ENCODE results near the gene HOTAIR.
A peak's percentile ranks its signal among the peaks of the same experiment; 100 is the strongest.

Gene HOTAIR

DNA sequence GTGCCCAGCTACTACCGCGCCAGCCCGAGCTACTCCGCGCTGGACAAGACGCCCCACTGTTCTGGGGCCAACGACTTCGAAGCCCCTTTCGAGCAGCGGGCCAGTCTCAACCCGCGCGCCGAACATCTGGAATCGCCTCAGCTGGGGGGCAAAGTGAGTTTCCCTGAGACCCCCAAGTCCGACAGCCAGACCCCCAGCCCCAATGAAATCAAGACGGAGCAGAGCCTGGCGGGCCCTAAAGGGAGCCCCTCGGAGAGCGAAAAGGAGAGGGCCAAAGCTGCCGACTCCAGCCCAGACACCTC, 10.9 kb upstream of the HOTAIR start:
- DNase-seq, result no peak

DNA sequence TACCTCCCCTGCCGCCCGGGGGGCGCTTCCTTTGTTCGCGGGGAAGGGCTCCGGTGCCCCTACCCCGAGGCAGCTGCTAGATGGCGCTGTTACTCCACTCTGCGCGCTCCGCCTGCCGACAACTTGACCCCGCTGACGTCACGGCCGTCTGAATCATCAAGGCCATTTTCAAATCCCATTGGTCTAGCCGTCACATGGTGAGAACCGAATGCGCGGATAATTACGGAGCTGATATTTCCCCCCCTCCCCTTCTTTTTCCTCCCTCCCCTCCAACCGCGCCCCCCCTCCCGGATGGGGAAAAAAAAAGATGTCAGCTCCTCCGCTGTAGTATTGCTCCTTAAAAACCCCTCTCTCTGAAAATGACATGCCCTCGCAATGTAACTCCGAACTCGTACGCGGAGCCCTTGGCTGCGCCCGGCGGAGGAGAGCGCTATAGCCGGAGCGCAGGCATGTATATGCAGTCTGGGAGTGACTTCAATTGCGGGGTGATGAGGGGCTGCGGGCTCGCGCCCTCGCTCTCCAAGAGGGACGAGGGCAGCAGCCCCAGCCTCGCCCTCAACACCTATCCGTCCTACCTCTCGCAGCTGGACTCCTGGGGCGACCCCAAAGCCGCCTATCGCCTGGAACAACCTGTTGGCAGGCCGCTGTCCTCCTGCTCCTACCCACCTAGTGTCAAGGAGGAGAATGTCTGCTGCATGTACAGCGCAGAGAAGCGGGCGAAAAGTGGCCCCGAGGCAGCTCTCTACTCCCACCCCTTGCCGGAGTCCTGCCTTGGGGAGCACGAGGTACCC, 10.3 kb upstream of the HOTAIR start, which contains the start of gene HOXC10:
Gene HOXC10 (plus strand): TSS at position 246 of the 791 bp plus-strand sequence. CDS start 114 bp downstream, at position 360.
- DNase-seq, result peak; percentile 82

DNA sequence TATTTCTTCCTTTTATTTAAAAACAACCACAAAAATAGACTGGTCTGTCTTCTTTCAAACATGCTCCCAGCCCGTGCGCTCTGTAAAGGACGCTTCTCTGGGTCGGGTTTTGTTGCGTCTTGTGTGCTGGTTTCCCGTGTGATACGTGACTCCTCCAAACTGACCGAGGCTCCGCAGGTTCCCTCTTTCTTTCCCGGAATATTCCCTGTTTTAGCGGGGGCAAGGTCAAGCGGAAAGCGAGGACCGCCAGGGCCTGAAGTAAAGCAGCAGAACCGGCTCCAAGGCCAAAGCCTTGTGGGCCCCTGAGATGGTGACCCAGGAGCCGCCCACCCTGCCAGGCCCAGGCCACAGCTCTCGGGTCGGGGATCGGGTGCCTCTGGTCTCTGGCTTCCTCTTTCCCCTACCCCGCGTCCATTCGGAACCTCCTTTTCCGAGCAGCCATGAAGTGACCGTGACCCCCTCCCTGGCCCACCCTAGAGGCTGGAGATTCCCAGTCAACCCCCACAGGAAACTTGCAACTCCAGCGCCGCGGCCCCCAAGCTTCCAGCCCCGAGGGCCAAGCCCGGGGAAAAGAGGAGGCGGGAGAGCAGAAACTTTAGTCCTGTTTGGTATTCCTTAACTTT, 9.3 kb upstream of the HOTAIR start:
- no peak for DNase-seq

DNA sequence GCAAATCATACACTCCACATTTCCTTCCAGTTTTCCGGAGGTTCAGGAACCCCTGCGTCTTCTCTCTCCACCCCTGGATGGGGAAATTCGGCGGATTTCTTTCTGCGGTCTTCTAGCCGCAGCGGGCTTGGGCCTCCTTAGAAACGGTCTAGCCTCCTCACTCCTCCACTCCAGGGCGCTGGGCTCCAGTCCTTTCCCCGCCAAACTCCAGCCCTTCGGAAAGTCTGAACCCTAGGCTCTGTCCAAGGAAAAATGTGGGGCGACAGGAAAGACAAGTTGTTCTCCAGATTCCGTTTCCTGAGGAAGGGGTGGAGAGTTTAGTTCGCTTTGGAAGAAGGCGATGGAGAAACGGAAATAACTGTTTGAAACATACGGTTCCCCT, 8.8 kb upstream of the HOTAIR start:
- no peak for DNase-seq

DNA sequence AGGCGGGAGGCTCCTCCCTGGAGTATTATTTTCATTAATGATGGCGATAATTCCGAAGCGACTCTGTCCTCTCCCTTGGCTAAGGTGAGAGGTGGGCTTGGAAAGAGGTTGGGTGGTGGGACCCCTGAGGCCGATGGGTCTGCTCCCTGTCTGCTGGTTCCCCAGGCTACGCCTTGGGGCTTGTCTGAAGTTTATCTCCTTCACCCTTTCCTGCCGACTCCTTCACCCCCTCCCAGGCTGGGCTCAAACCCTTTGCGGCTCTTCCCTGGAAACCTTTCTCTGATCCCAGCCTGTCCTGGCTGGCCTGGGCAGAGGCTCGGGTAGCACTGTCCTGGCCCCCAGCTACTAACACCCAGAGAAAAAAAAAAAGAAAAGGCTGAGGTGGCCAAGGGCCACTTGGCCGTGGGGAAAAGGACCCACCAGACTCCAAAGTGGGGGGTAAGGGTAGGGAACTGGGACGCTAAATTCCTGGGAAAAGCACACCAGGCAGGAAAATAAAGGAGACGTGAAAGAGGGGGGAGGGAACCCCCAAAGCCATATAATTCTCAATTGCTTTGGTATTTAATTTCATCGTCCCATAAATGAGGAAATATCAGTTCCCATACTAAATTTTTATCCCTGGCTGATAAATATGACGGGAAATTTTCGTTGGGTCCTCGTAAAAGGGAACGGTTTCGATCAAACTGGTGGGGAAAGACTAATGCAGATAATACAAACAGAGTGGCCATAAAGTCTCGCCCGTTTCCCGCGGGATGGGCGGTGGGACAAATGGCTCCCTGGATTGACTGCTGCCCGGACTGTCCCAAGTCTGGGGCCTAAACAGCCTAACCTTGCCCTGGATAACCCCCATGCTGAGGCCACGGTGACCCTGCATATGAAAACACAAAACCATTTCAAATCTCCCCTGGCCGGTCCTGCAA, 8.2 kb upstream of the HOTAIR start:
- no peak for DNase-seq

DNA sequence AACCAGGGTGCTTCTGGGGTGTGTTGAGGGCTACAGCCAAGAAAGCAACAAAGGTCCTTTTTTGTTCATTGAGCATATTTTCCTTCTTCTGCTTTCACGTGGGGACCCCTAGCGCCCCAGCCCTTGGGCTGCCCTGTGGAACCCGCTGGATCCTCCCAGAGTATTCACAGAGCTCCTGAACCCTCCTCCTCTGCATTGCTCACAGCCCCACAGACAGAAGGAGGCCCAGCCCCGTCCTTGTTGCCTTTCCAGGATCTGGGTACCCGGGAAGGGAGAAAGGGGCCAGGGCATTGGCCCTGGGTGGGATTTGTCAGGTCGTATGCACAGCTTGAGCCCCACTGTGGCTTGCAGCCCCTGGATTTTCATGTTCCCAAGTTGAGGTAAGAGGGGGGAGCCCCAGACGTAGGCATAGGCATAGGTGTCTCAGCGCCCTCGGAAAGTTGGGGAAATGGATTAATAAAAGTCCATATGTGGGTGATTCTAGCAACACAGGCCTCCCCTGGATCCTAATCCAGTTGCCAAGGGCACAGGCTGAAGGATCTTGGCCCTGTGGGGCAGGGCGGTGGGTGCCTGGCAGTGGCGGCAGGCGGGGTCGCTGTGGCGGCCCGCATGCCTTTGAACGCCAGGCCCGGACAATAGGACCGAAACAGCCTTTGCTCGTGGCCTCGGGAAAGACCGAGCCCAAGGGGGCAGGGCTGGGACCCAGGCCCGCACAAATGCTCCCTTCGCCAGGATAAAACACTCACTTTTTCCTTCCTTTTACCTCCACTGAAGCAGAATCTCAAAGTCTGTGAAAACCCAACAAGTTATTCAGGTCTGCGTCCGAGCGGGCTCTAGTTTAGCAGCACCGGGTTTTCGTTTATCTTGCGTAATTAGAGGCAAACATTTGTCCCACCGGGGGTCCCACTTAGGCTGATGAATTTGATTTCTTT, 7.1 kb upstream of the HOTAIR start:
- DNase-seq, result no peak

DNA sequence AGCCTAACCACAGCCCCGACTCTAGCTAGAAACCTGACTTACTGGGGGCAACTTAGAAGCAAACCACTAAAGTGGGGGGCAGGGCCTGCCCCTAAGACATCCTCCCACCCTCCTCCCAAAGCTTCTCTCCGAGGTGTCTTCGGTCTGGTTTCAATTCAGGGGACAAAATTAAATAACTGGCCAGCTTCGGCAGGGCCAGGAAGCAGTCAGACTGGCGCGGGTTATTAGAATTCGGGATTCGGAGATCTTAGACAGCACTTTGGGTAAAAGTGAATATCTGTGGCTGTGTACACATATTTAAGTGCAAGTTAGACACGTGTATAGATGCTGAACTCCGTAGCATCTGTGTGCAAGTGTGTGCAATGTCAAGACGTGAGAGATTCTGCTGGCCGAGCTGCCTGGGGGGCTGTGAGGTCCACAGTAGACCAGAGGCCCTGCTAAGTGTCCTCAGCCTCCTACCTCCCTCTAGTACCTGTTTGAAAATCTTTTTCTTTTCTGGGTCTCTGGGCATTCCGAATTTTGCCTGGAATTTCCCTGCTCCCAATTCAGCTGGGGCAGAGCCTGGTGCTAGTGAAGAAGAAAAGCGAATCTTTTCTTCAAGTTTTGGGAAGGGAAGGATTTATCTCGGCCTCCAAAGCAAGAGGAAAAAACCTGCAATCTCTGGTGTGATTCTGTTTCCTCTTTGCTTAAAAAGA, 6.2 kb upstream of the HOTAIR start:
- no peak for DNase-seq

DNA sequence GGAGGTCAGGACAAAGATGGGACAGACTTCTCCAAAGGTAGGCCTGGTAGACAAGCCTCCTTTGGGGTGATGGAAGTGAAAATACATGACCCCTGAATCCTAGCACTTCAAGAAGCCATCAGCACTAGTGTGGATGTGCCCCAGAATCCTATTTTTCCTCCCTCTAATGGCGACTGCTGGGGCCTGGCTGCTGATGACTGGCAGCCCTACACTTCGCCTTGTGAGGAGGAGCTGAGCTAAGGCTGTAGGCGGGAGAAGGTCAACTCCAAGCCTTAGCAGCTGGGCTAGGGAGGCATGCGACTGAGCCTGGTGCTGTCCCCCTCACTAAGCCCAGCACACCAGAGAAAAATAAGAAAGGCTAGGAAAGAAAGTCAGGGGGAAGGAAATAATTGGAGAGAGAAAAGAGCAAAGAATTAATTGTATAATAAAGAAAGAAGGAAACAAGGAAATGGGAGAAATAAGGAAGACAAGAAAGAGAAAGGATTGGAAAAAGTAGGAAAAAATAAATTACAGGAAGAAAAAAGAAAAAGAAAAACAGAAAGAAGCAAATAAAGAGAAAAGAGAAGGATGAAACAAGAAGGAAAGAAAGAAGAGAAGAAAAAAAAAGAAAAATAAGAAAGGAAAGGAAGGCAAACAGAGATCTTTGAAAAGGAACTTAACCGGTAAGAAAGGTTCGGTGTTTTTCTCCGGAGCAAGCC, 5.5 kb upstream of the HOTAIR start:
- DNase-seq, result no peak

DNA sequence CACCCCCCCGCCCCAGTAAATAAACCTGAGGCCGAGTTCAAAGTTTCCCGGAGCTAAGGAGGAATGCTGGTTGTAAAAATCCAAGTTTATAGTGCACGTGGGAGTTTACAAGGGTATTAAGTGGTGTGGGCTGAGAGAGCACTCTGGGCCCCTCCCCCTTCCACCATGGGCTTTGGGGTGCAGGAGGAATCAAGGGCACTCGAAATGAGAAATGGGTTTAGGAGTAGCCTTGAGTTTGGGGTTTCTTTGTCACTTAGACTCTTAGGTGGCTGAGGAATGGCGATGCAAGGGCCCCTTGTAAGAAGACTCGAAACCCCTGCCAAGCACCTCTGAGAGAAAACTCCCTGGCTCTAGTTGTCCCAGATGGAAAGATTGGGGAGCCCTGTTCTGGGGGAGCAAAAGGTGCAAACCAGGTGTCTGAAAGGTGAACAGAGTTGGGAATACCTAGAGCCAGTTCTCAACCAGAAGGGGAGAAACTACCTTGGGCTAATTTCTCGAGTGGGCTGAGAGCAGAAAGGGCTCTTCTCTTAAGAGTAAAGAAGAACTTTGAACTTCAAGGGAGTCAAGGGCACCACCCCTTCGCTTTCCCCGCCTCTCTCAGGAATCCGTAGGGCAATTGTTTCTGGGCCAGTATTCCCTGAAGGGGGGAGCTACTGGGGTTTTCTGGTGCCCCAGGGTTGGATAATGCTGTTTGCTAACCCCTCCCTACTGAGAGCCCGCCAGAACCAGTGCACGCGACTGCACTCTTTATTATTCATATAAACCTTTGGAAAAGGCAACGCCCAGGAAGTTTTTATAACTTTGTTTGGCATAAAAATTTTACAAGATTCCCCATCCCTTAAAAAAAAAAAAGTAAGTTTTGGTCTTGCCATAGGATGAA, 4.0 kb upstream of the HOTAIR start:
- DNase-seq, result no peak

DNA sequence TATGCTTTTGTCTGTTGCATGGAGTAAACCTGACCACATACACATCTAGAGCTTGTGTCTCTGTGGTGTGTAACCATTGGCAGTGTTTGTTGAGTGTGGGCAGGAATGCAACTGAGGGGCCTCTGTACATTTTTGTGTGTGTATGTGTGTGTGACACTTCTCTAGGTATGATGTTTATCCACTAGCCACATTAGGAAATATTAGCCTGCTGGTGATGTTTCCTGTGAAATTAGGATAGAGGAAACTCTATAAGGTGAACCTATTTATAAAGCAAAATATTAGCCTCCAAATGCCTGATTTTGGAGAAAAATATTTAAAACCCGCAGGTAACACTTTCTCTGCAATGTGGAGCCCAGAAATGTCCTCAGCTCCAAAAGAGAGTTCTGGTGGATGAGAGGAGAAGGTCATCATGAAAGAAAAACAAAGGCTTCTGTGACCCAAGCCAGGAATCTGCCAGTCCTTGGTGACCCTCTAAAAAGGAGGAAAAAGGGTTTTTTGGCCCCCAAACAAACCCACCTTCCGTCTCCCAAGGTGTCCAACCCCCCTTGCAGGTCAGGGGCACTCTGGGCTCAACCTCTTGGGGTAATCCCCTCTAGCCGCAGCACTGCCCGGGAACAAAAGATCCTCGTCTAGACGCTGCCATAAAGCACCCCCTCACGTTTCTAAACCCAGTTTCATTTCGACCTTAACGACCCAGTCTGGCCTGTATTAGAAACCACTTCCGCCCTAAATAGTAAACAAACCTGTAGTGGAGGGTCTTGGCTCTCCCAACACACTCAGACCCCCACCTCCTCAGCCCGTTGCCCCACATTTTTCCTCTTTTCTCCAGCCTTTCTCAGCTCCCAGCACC, 3.1 kb upstream of the HOTAIR start:
- DNase-seq, result no peak

DNA sequence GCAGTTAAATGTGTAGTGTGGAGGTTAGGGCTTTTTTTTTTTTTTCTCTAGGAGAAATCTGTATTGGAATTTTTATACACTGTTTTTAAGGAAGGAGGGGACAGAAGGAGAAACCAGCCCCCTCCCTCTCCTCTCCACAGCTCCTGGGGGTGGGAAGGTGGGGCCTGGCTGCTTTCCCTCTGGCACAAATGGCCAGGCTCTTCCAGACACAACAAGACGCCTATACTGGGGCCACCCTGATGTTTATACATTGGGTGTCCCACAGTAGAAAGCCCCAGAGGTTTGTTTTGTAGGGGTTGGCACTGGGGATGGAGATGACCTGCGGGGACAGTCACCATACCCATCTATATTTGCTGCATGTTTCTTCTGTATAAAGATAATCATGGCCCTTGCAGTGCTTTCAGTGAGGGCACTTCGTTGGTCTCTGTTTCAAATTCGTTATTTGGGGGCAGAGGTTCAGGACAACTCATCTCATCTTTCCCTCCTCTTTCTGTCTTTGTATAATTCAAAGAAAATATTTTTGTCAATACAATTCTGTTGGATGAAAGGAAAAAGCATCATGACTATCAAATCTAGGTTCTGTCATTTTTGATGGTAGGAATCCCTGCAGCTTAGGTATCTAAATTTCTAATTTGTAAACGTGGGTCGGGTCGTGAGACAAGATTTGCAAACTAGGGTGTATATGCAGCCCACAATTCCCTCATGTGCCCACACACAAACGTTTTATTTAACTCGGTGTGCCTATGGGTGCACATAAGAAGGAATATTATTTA, 2.3 kb upstream of the HOTAIR start:
- DNase-seq, result no peak

DNA sequence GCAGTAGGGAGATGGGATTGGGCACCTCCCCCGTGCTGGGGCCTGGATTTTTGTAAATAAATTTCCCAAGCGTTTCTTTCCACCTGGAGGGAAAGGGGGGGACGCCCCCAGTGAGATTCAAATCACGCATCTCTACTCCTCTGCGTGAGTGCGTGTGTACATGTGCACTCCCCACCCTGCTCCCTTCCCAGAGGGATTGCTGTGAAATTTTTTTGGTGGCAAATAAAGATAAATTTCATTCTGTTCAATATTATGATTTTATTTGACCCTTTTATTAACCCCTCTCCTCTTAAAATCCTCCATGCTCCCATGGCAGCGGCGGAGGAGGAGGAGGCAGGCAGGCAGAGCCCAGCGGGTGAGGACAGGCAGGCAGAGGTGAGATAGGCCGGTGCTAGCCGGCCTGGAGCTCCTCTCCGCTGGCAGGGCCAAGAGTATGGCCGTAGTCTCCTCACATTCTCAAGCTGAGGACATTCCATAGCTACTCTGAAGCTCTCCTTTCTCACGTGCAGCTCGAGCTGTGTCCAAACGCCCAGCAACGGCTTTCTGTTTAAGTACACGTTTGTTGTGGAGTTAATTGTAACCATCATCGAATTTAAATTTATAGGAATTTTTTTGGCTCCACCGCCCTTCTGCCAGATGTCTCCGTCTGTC, 1.5 kb upstream of the HOTAIR start:
- DNase-seq, result no peak

DNA sequence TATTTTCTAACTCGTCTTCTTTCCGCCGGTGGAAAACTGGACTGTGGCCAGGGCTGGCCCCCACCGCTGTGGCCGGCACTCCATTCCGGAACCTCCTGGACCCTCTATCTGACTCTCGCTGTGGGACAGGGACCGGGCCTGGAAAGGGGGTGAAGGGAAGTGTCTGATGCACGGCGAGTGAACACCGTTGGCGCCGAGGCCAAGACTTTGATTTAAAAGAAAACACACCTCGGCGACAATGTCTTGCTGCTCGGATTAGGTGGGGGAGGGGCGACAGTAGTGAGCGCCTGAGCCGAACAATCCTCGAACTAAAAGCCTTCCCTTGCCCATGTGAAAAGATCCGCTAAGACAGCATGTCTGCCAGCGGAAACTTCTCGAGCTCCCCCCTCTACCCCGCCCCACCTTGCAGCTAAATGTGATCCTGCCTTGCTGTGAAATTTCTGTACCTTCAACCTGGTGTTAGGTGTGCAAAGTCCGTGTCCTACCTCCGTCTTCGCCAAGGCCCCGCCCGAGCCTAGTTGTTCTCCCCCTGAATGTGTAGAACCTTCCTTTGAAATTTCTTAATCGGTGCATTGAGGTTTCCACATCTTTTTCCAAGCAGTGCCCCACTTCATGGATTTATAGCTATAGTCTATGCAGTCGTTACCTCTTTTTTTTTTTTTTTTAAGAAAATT, 862 bp upstream of the HOTAIR start:
- DNase-seq, result no peak

DNA sequence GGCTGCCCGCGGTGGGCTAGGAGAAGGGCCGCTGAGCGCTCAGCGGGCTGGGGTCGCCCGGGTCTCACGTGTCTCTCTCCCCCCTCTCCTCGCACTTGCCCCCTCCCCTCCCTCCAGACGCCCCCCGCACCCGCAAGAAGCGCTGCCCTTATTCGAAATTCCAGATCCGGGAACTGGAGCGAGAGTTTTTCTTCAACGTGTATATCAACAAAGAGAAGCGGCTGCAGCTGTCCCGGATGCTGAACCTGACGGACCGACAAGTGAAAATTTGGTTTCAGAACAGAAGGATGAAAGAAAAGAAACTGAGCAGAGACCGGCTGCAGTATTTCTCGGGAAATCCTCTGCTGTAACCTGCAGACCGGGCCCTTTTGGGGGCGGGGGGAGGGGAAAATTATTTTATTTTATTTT, 314 bp upstream of the HOTAIR start:
- DNase-seq, result no peak

DNA sequence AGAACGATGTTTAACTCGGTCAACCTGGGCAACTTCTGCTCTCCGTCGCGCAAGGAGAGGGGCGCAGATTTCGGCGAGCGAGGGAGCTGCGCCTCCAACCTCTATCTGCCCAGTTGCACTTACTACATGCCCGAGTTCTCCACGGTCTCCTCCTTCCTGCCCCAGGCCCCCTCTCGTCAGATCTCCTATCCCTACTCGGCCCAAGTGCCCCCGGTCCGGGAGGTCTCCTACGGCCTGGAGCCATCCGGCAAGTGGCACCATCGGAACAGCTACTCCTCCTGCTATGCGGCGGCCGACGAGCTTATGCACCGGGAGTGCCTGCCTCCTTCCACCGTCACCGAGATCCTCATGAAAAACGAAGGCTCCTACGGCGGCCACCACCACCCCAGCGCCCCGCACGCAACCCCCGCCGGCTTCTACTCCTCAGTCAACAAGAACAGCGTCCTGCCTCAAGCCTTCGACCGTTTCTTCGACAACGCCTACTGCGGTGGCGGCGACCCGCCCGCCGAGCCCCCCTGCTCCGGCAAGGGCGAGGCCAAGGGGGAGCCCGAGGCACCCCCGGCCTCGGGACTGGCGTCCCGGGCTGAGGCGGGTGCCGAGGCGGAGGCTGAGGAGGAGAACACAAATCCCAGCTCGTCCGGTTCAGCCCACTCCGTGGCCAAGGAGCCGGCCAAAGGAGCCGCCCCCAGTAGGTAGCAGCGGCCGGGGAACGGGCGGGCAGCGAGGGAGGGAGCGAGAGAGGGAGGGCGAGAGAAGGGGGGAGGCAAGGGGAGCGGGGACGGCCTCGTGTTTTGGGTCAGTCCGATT, 1.3 kb downstream of the HOTAIR start:
- DNase-seq, result no peak

DNA sequence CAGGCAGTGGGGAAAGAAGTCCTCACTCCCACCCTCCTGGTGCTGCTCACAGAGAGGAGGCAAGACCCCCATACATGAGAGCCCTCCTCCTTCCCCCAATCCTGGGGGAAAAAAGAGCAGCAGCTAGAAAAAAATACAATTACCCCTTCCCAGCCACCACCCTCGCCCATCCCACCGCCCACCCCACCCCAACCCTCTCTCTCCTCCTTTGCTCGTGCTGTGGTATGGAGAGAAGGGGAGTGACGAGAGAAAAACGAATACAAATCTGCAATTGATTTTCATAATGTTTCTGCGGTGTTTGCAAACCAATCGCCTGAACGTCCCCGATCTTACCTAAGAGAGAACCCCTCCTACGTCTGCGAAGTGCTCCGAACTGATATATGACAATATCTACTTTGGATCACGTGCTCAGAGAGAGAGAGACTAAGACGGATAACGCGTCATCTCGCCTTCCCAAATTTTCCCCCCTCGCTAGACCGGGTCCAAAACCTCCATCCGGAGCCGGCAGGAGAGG, 2.0 kb downstream of the HOTAIR start, which contains the start of gene HOXC11:
Gene HOXC11 (plus strand): TSS at position 405 of the 514 bp plus-strand sequence. CDS start 116 bp downstream, outside the sequence.
- DNase-seq, result no peak

Measured in NCI-H510A treated with DMSO at 0.1 percent for 48 hours (cell line).